Activated T-helper 2 cell treated with anti-CD3 and anti-CD28 coated beads, Interferon-gamma antibody, Interleukin-2, Interleukin-4, amounts not matched to agents 10 μg/mL and 5 μg/mL and 100 μg/mL, durations not matched to agents 14 hours and 24 hours and 36 hours (primary cell): ENCODE results near the gene ZNF280C. TPM values are rescaled to one million over a fixed set of nuclear protein-coding genes. Genes with fewer than 3 reads are reported as not detected.
A peak's percentile ranks its signal among the peaks of the same experiment; 100 is the strongest.
"Not testable (repeated sequence)": the region's sequence is repeated elsewhere in the genome, so short reads cannot be mapped to it uniquely, and the experiment has no call there.

ENCODE experiments used
- DNase-seq: peaks from one replicate; pipeline ENCODE4 v3.0.0; 2021; ENCODE audit warnings: low spot score
- H3K27ac Mint-ChIP-seq: one replicate; pipeline ENCODE4 v1.8.0; 2021; ENCODE audit warnings: mixed read lengths
- H3K27me3 Mint-ChIP-seq: one replicate; pipeline ENCODE4 v1.8.0; 2021; ENCODE audit warnings: low read depth, mixed read lengths
- H3K36me3 Mint-ChIP-seq: one replicate; pipeline ENCODE4 v1.8.0; 2021; ENCODE audit warnings: low read depth, mixed read lengths
- H3K4me1 Mint-ChIP-seq: one replicate; pipeline ENCODE4 v1.8.0; 2021; ENCODE audit warnings: low read depth, mixed read lengths
- H3K4me3 Mint-ChIP-seq: one replicate; pipeline ENCODE4 v1.8.0; 2021; ENCODE audit warnings: low read depth, mild to moderate bottlenecking, moderate library complexity, mixed read lengths
- H3K9me3 Mint-ChIP-seq: one replicate; pipeline ENCODE4 v1.8.0; 2021; ENCODE audit warnings: mixed read lengths
- intact Hi-C: fragments of 100-400 bp; cut with micrococcal nuclease; formaldehyde crosslinking; loops from one replicate; pipeline ENCODE4 v1.15.1; 2023
- total RNA-seq: library from RNA; stranded (reverse); gene quantifications from 2 replicates; pipeline ENCODE4 v1.2.3, GENCODE V29; 2022

ZNF280C gene
- total RNA-seq, 1 donor from 2014 or later = 8.9 TPM

- Mint-ChIP-seq H3K4me1 (peaks cover 9% of the 10 kb centered on the region), H3K36me3 (peaks cover 23% of the 10 kb centered on the region), H3K27me3 (no peaks in the 10 kb centered on the region), H3K27ac (no peak overlapping the region), H3K4me3 (no peak overlapping the region), H3K9me3 (peaks cover under 1% of the 10 kb centered on the region)
- intact Hi-C loops = no loop called here
- no peak for DNase-seq
These were observed 20.7 kb downstream of the ZNF280C start for GRCh38 chrX:130247996-130248395.

DNA sequence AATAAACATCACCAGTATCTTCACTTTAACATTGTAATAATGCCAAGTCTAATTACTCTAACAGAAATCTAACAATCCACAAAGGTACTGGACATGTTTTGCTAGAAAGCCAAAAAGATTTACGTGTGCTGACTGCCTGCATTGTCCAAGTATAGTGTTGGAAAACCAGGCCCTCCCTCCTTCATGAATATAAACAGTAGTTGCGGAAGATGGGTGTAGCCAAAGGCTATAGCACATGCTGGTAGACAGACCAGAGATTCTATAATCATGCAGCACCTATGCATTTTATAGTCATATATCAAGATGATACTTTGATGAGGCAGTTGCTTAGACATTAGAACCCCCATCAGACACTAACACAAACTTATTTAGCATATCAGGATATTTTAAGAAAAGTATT lies 22.6 kb downstream of the ZNF280C start:
- DNase-seq = no peak
- Mint-ChIP-seq H3K4me1 (peaks cover 9% of the 10 kb centered on the region), H3K27me3 (no peaks in the 10 kb centered on the region), H3K9me3 (no peaks in the 10 kb centered on the region), H3K36me3 (peaks cover 13% of the 10 kb centered on the region), H3K4me3 (no peak overlapping the region), H3K27ac (no peak overlapping the region)
- intact Hi-C loops = no loop called here

DNA sequence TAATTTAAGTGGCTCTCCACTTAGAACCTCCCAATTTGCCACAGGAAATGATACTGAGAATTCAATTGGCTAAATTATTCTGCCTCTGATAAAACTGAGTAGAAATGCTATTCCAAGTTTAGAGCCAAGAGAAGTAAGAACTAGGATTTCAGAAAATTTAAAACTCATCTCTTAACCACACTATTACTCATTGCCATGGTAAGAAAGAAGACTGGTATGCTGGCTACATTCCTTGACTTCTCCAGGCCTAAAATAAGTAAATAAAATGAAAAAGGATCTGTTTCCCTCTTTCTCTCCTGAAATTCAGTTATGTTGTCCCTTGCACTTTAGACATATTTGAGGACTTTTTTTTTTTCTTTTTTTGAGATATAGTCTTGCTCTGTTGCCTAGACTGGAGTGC lies 23.3 kb downstream of the ZNF280C start:
- Mint-ChIP-seq H3K4me3 (no peak overlapping the region), H3K4me1 (peaks cover 8% of the 10 kb centered on the region), H3K9me3 (no peaks in the 10 kb centered on the region), H3K27me3 (no peaks in the 10 kb centered on the region), H3K27ac (no peak overlapping the region), H3K36me3 (peaks cover 12% of the 10 kb centered on the region)
- no peak for DNase-seq
- intact Hi-C loops = no loop called here

DNA sequence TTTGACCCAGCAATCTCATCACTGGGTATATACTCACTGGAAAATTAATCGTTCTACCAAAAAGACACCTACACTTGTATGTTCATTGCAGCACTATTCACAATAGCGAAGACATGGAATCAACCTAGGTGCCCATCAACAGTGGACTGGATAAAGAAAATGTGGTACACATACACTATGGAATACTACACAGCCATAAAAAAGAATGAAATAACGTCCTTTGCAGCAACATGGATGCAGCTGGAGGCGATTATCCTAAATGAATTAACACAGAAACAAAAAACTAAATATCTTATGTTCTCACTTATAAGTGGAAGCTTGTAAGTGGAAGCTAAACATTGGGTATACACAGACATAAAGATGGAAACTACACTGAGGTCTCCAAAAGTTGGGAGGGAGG lies 37.5 kb downstream of the ZNF280C start:
- intact Hi-C loops, DNase-seq, H3K27ac Mint-ChIP-seq, H3K4me1 Mint-ChIP-seq, H3K4me3 Mint-ChIP-seq, H3K27me3 Mint-ChIP-seq, H3K9me3 Mint-ChIP-seq: not testable (repeated sequence)
- peaks cover 36% of the 10 kb centered on the region for H3K36me3 Mint-ChIP-seq

DNA sequence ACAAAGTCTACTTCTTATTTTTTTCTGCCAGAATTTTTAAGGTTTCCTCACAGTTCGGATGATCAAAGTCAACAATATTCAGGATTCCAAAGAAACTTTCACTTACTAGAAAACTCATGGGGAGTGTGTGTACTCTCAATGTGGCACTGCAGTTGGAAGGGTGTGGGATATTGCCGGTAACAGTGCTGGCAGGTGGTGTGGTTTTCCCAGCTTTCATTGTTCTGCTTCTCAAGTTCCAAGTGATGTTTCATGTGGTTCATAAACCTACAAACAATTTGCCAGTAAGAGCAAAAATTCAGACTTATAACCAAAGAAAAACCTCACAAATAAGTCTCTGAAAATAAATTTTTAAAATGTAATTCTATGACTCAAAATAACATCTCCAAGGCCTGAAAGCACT lies 39.8 kb downstream of the ZNF280C start:
- DNase-seq = no peak
- Mint-ChIP-seq H3K4me3 (no peak overlapping the region), H3K9me3 (no peaks in the 10 kb centered on the region), H3K27ac (no peak overlapping the region), H3K36me3 (peaks cover 35% of the 10 kb centered on the region), H3K27me3 (no peaks in the 10 kb centered on the region), H3K4me1 (peaks cover 3% of the 10 kb centered on the region)
- intact Hi-C loops = no loop called here

GRCh38 chrX:130224810-130225209 lies 43.9 kb downstream of the ZNF280C start:
- Mint-ChIP-seq H3K9me3 (no peaks in the 10 kb centered on the region), H3K4me3 (no peak overlapping the region), H3K36me3 (peaks cover 20% of the 10 kb centered on the region), H3K27ac (no peak overlapping the region), H3K27me3 (no peaks in the 10 kb centered on the region), H3K4me1 (peaks cover 3% of the 10 kb centered on the region)
- intact Hi-C loops = no loop called here
- DNase-seq = no peak

GRCh38 chrX:130216320-130216719 lies 52.4 kb downstream of the ZNF280C start:
- peaks cover 22% of the 10 kb centered on the region for H3K4me1 Mint-ChIP-seq
- no peak overlapping the region for H3K4me3 Mint-ChIP-seq
- no peak overlapping the region for H3K27ac Mint-ChIP-seq
- H3K9me3 Mint-ChIP-seq = no peaks in the 10 kb centered on the region
- no peaks in the 10 kb centered on the region for H3K27me3 Mint-ChIP-seq
- peaks cover 48% of the 10 kb centered on the region for H3K36me3 Mint-ChIP-seq
- intact Hi-C loops = no loop called here
- DNase-seq = no peak

- H3K36me3 Mint-ChIP-seq = peaks cover 59% of the 10 kb centered on the region
- H3K27me3 Mint-ChIP-seq = no peaks in the 10 kb centered on the region
- DNase-seq = no peak
- no peaks in the 10 kb centered on the region for H3K9me3 Mint-ChIP-seq
- H3K4me1 Mint-ChIP-seq = peaks cover 24% of the 10 kb centered on the region
- intact Hi-C loops = loop anchor here (2.0 to 5.0 kb wide), 2 partner anchors 41 to 124 kb away; partner anchors contain the start of gene SLC25A14
- peak overlapping the region; percentile 62 for H3K27ac Mint-ChIP-seq
- no peak overlapping the region for H3K4me3 Mint-ChIP-seq
These were observed 55.3 kb downstream of the ZNF280C start for GRCh38 chrX:130213376-130213775.

- H3K27me3 Mint-ChIP-seq = no peaks in the 10 kb centered on the region
- peaks cover 26% of the 10 kb centered on the region for H3K4me1 Mint-ChIP-seq
- H3K9me3 Mint-ChIP-seq = no peaks in the 10 kb centered on the region
- intact Hi-C loops = loop anchor here (1.0 to 5.0 kb wide), 3 partner anchors 40 to 125 kb away; partner anchors contain the start of genes SLC25A14 and ZNF280C
- peaks cover 62% of the 10 kb centered on the region for H3K36me3 Mint-ChIP-seq
- peak overlapping the region; percentile 90 for H3K27ac Mint-ChIP-seq
- peak overlapping the region; percentile 62 for H3K4me3 Mint-ChIP-seq
- DNase-seq = no peak
These were observed 56.3 kb downstream of the ZNF280C start for GRCh38 chrX:130212371-130212770.

DNA sequence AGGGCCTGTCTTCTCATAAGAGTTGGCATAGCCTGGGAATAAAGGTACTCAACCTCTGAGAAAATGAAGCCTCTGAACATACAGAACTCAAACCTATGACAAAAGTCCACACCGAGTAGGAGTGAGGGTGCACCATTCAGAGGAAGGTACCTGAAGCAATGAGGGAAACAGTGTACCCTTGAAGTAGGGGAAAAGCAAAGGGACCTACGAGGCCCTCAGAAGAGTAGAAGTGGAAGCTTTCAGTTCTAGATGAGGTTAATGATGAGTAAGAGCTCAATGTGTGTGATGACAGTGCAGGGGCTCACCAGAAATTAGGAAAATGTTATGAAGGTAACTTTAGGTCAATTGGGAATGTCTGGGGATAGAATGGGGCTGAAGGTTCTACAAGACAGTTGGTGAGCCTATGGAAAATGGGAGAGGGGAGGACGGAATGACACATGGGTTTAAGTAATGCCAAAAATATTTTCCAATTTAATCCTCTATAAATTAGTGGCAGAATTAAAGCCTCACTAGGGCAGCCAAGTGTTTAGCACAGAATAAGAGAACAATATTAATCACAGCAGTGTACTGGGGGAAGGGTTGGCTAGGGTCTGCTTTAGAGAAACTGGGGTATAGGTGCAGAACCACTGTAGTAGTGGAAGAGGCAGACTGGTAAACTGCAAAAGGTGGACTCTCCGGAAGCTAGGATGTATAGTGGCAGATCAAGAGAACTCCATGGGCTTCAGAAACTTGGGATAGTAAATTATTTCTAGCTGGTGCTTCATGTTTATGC lies 57.1 kb downstream of the ZNF280C start:
- DNase-seq = no peak
- no peaks in the 10 kb centered on the region for H3K27me3 Mint-ChIP-seq

DNA sequence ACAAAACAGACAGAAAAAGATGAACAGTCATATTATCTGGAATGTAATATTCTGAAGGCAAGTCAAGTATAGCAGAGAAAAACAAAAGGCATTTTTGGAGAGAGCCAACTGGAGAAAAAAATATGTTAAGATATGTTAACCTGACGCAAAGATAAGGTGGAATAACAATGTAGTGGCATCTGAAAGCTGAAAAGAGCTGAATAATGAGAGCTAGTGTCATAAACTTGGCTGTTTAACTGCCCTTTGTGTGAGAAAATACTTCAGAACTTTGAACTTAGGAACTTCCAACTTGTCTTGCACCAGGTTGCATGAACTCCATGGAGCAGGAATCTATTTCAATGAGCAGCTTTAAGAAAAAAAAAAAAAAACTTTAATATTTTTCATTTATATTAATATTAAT lies 64.1 kb downstream of the ZNF280C start:
- peaks cover 25% of the 10 kb centered on the region for H3K36me3 Mint-ChIP-seq
- H3K27ac Mint-ChIP-seq = no peak overlapping the region
- no peaks in the 10 kb centered on the region for H3K9me3 Mint-ChIP-seq
- DNase-seq = no peak
- intact Hi-C loops = no loop called here
- H3K4me3 Mint-ChIP-seq = no peak overlapping the region
- peaks cover 2% of the 10 kb centered on the region for H3K4me1 Mint-ChIP-seq
- H3K27me3 Mint-ChIP-seq = no peaks in the 10 kb centered on the region

More for the DNA sequence above, 57.1 kb downstream of the ZNF280C start:
- Mint-ChIP-seq H3K4me3 (peak overlapping the region; percentile 62), H3K27ac (peak overlapping the region; percentile 90), H3K36me3 (peaks cover 56% of the 10 kb centered on the region), H3K9me3 (no peaks in the 10 kb centered on the region), H3K4me1 (peaks cover 26% of the 10 kb centered on the region)
- intact Hi-C loops = loop anchor here (1.0 to 5.0 kb wide), 3 partner anchors 39 to 126 kb away; partner anchors contain the start of genes SLC25A14 and ZNF280C

DNA sequence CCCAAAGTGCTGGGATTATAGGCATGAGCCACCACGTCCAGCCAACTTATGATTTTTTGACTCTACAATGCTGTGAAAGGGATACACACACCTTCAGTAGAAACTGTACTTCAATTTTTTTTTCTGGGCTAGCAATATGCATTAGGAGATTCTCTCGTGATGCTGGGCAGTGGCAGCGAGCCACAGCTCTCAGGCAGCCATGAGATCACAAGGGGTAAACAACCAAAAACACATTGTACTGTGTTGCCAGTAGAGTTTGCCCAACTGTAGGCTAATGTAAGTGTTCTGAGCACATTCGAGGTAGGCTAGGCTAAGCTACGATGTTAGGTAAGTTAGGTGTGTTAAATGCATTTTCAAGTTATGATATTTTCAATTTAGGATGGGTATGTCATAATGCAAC lies 71.2 kb downstream of the ZNF280C start:
- no peak overlapping the region for H3K4me3 Mint-ChIP-seq
- no peak overlapping the region for H3K27ac Mint-ChIP-seq
- no peaks in the 10 kb centered on the region for H3K9me3 Mint-ChIP-seq
- DNase-seq = no peak
- H3K27me3 Mint-ChIP-seq = no peaks in the 10 kb centered on the region
- intact Hi-C loops = no loop called here
- H3K36me3 Mint-ChIP-seq = peaks cover 3% of the 10 kb centered on the region
- peaks cover under 1% of the 10 kb centered on the region for H3K4me1 Mint-ChIP-seq

DNA sequence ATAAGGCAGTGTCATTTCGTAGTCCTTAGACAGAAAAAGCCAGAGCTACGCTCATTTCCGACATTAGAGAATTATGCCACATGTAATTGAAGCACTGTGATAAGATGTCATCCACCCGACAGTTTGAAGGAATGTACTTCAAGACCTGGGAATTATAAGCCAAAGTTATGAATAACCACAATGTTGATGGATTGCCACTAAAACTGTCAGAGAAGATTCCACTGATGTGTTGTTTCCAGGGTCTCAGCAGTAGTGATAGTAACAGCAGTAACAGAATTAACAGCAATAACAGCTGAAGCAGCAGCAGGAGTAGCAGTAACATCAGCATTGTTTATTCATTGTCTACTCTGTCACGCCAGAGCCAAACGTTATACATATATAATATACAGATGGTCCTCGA lies 72.2 kb downstream of the ZNF280C start:
- no peak overlapping the region for H3K4me3 Mint-ChIP-seq
- H3K27ac Mint-ChIP-seq = no peak overlapping the region
- peaks cover 3% of the 10 kb centered on the region for H3K4me1 Mint-ChIP-seq
- intact Hi-C loops = no loop called here
- H3K36me3 Mint-ChIP-seq = peaks cover 3% of the 10 kb centered on the region
- no peak for DNase-seq
- H3K9me3 Mint-ChIP-seq = no peaks in the 10 kb centered on the region
- H3K27me3 Mint-ChIP-seq = no peaks in the 10 kb centered on the region
